GM19455 (cell line): ENCODE results near the gene DNAJC19.
"Not testable (repeated sequence)": the region's sequence is repeated elsewhere in the genome, so short reads cannot be mapped to it uniquely, and the experiment has no call there.

ENCODE experiments used
- ATAC-seq: cut with Tn5 transposase; IDR thresholded peaks from one replicate; pipeline ENCODE4 v1.9.1; 2021; ENCODE audit not compliant: unreplicated experiment

Gene DNAJC19

GRCh38 chr3:180989291-180990163, at the start of gene DNAJC19:
DNAJC19 (minus strand) TSS chr3:180989736; CDS start chr3:180989602, 134 bp downstream.
- ATAC-seq, result peak; percentile 96

- no peak for ATAC-seq
Measured at GRCh38 chr3:181030948-181031347, 41.4 kb upstream of the DNAJC19 start.

GRCh38 chr3:181025204-181025603, 35.7 kb upstream of the DNAJC19 start:
- ATAC-seq, result no peak

- ATAC-seq, result no peak
Measured at GRCh38 chr3:181017690-181018089, 28.2 kb upstream of the DNAJC19 start.

GRCh38 chr3:181009225-181009624, 19.7 kb upstream of the DNAJC19 start:
- ATAC-seq, result no peak

GRCh38 chr3:181008796-181009195, 19.3 kb upstream of the DNAJC19 start:
- ATAC-seq, result no peak

GRCh38 chr3:181007262-181007661, 17.7 kb upstream of the DNAJC19 start:
- ATAC-seq, result no peak

- no peak for ATAC-seq
Measured at GRCh38 chr3:181006541-181006940, 17.0 kb upstream of the DNAJC19 start.

- not testable (repeated sequence) for ATAC-seq
Measured at GRCh38 chr3:181003469-181003868, 13.9 kb upstream of the DNAJC19 start.

GRCh38 chr3:181002331-181002730, 12.8 kb upstream of the DNAJC19 start:
- not testable (repeated sequence) for ATAC-seq

GRCh38 chr3:180996415-180996932, 6.9 kb upstream of the DNAJC19 start:
- ATAC-seq, result no peak

GRCh38 chr3:180990505-180990904, 969 bp upstream of the DNAJC19 start:
- no peak for ATAC-seq

- ATAC-seq, result no peak
Measured at GRCh38 chr3:180987344-180987743, 2.2 kb downstream of the DNAJC19 start.

GRCh38 chr3:180986366-180986765, 3.2 kb downstream of the DNAJC19 start:
- ATAC-seq, result not testable (repeated sequence)

GRCh38 chr3:180983136-180983535, 6.4 kb downstream of the DNAJC19 start:
- no peak for ATAC-seq

- no peak for ATAC-seq
Measured at GRCh38 chr3:180981912-180982311, 7.6 kb downstream of the DNAJC19 start.

- ATAC-seq, result no peak
Measured at GRCh38 chr3:180980611-180981010, 8.9 kb downstream of the DNAJC19 start.

- no peak for ATAC-seq
Measured at GRCh38 chr3:180979961-180980360, 9.6 kb downstream of the DNAJC19 start.

GRCh38 chr3:180977498-180977897, 12.0 kb downstream of the DNAJC19 start:
- no peak for ATAC-seq

GRCh38 chr3:180974286-180974685, 15.2 kb downstream of the DNAJC19 start:
- ATAC-seq, result no peak

- ATAC-seq, result peak; percentile 58
Measured at GRCh38 chr3:180973543-180973942, 16.0 kb downstream of the DNAJC19 start.

GRCh38 chr3:180970931-180971330, 18.6 kb downstream of the DNAJC19 start:
- ATAC-seq, result no peak
